Hypothalamus (tissue), 51 donors: Measurements from ENCODE around the gene COMMD9.

Experiments used
- DNase-seq, 51 donors: peaks; one replicate each; lab custom pipeline; 2025; lab: John Stamatoyannopoulos, UW

Gene COMMD9

GRCh38 chr11:36229091-36229705 is 60.0 kb downstream of the COMMD9 start:
- no peak for DNase-seq

GRCh38 chr11:36228689-36229088 is 60.5 kb downstream of the COMMD9 start:
- no peak for DNase-seq

GRCh38 chr11:36227044-36227443 is 62.2 kb downstream of the COMMD9 start:
- DNase-seq, result no peak

- DNase-seq, result no peak
Observed at GRCh38 chr11:36224209-36224882, 64.9 kb downstream of the COMMD9 start.

- DNase-seq, result peak in 1 of 51 donors; percentile 23
Observed at GRCh38 chr11:36222831-36223635, 66.2 kb downstream of the COMMD9 start.
